SK-N-SH (cell line): Measurements from ENCODE around the gene EEA1. TPM values are rescaled to one million over a fixed set of nuclear protein-coding genes. Genes with fewer than 3 reads are reported as not detected.

Experiments used
- CTCF ChIA-PET: fragments of 300-600, 350-600 bp; formaldehyde crosslinking; extraction: SDS; loops from one replicate; lab custom pipeline; 2021; lab: Yijun Ruan, JAX
- POLR2A ChIA-PET: fragments of 350-600 bp; sonication (Branson Sonifier 250); formaldehyde crosslinking; extraction: SDS; loops from one replicate; lab custom pipeline; 2020; ENCODE audit warnings: antibody characterized with exemption, inconsistent platforms; lab: Yijun Ruan, JAX
- DNase-seq: peaks from one replicate; pipeline ENCODE4 v3.0.0; 2012
- H2AFZ ChIP-seq: fragments of 200-600 bp; sonication (generic); 2 replicates; pipeline ENCODE4 v1.8.1; 2016; ENCODE audit warnings: antibody characterized with exemption, mild to moderate bottlenecking, low read depth
- H3F3A ChIP-seq: fragments of 200-600 bp; sonication (generic); replicated peaks from 2 replicates; pipeline ENCODE3; 2016; ENCODE audit warnings: antibody characterized with exemption, mild to moderate bottlenecking; ENCODE audit not compliant: insufficient read depth
- H3K27ac ChIP-seq, 2 experiments: fragments of 200-500 bp in 1 of 2; fragments of 200-600 bp in 1 of 2; sonication (Bioruptor generic) in 1 of 2; sonication (generic), shearing (Covaris generic) in 1 of 2; 2 replicates each; pipeline versions ENCODE4 v1.5.1 to v1.6.1; 2014 to 2016; ENCODE audit warnings: low read depth in 2 of 2, inconsistent platforms in 1 of 2, low read length in 1 of 2, mild to moderate bottlenecking in 1 of 2, mixed read lengths in 1 of 2
- H3K27me3 ChIP-seq: fragments of 200-600 bp; sonication (generic), shearing (Covaris generic); 2 replicates; pipeline ENCODE4 v1.6.1; 2016; ENCODE audit warnings: mixed run types; ENCODE audit not compliant: insufficient read depth
- H3K36me3 ChIP-seq, 2 experiments: fragments of 200-500 bp in 1 of 2; fragments of 200-600 bp in 1 of 2; sonication (Bioruptor generic) in 1 of 2; sonication (generic) in 1 of 2; replicated peaks in 1 of 2; 2 replicates each; pipeline versions ENCODE3 to v1.5.1; 2014 to 2016; ENCODE audit warnings: low read length in 1 of 2, mild to moderate bottlenecking in 1 of 2; ENCODE audit not compliant: insufficient read depth in 2 of 2, control insufficient read depth in 1 of 2
- H3K4me1 ChIP-seq, 2 experiments: fragments of 200-500 bp in 1 of 2; fragments of 200-600 bp in 1 of 2; sonication (Bioruptor generic) in 1 of 2; sonication (generic), shearing (Covaris generic) in 1 of 2; 2 replicates each; pipeline versions ENCODE4 v1.5.1 to v1.6.1; 2014 to 2016; ENCODE audit warnings: low read depth in 1 of 2, low read length in 1 of 2, mixed run types in 1 of 2; ENCODE audit not compliant: insufficient read depth in 2 of 2, control insufficient read depth in 1 of 2
- H3K4me2 ChIP-seq: fragments of 200-600 bp; sonication (generic), shearing (Covaris generic); 2 replicates; pipeline ENCODE4 v1.6.1; 2017; ENCODE audit warnings: mixed run types
- H3K4me3 ChIP-seq, 2 experiments: fragments of 200-500 bp in 1 of 2; fragments of 200-600 bp in 1 of 2; sonication (Bioruptor generic) in 1 of 2; sonication (generic), shearing (Covaris generic) in 1 of 2; 2 replicates each; pipeline versions ENCODE4 v1.5.1 to v1.8.1; 2014 to 2016; ENCODE audit warnings: low read depth in 2 of 2, inconsistent platforms in 1 of 2, low read length in 1 of 2, mild to moderate bottlenecking in 1 of 2, mixed read lengths in 1 of 2, moderate library complexity in 1 of 2
- H3K79me2 ChIP-seq: fragments of 200-600 bp; sonication (generic); 2 replicates; pipeline ENCODE4 v1.8.1; 2017; ENCODE audit warnings: mild to moderate bottlenecking; ENCODE audit not compliant: insufficient read depth
- H3K9ac ChIP-seq: fragments of 200-600 bp; sonication (generic); 2 replicates; pipeline ENCODE4 v1.6.1; 2017; ENCODE audit warnings: mixed run types
- H3K9me2 ChIP-seq: fragments of 200-600 bp; sonication (generic); 2 replicates; pipeline ENCODE4 v1.6.1; 2017; ENCODE audit warnings: mixed run types
- H3K9me3 ChIP-seq: fragments of 200-600 bp; sonication (generic); 2 replicates; pipeline ENCODE4 v1.6.1; 2017; ENCODE audit warnings: mixed run types, mild to moderate bottlenecking, moderate library complexity
- H4K20me1 ChIP-seq: fragments of 200-600 bp; sonication (generic); 2 replicates; pipeline ENCODE4 v1.6.1; 2017; ENCODE audit warnings: mild to moderate bottlenecking, mixed run types; ENCODE audit not compliant: insufficient read depth
- FOSL2 ChIP-seq: IDR thresholded peaks from 2 replicates; pipeline ENCODE4 v1.4.0; 2012; ENCODE audit warnings: low read depth, mild to moderate bottlenecking, moderate library complexity, borderline replicate concordance
- POLR2AphosphoS5 ChIP-seq: IDR thresholded peaks from 2 replicates; pipeline ENCODE4 v1.6.1; 2012; ENCODE audit warnings: low read depth, low read length
- RAD21 ChIP-seq: IDR thresholded peaks from 2 replicates; pipeline ENCODE4 v1.6.1; 2012; ENCODE audit warnings: mild to moderate bottlenecking, low read length
- RCOR1 ChIP-seq: fragments of 150-350 bp; IDR thresholded peaks from 2 replicates; pipeline ENCODE4 v1.6.1; 2017; ENCODE audit warnings: antibody characterized with exemption, low read length
- RFX5 ChIP-seq: IDR thresholded peaks from 2 replicates; pipeline ENCODE4 v1.6.1; 2012; ENCODE audit warnings: mild to moderate bottlenecking, improper control_type of control experiment, low read length
- RXRA ChIP-seq: IDR thresholded peaks from 2 replicates; pipeline ENCODE4 v1.4.0; 2012; ENCODE audit warnings: low read depth, mild to moderate bottlenecking, borderline replicate concordance
- SIN3A ChIP-seq: IDR thresholded peaks from 2 replicates; pipeline ENCODE4 v1.6.1; 2012; ENCODE audit warnings: low read depth, mild to moderate bottlenecking, low read length, moderate library complexity, borderline replicate concordance
- TCF12 ChIP-seq: IDR thresholded peaks from 2 replicates; pipeline ENCODE4 v1.4.0; 2012
- TEAD4 ChIP-seq: IDR thresholded peaks from 2 replicates; pipeline ENCODE4 v1.4.0; 2012; ENCODE audit warnings: mild to moderate bottlenecking, borderline replicate concordance; ENCODE audit not compliant: insufficient read depth
- WGBS: methylation state at CpG from one replicate; pipeline ENCODE4 v1.1.6; 2017; ENCODE audit warnings: low lambda C conversion rate; 5-methylcytosine and 5-hydroxymethylcytosine counted together
- polyA plus RNA-seq, 3 experiments: library from polyadenylated mRNA; depleted of rRNA; stranded (reverse); fragments of >200 nt; gene quantifications; 2 replicates each; pipeline ENCODE4 v1.2.3, GENCODE V29; 2012
- TF ChIP-seq, protein P1 (sequence below): IDR thresholded peaks from 2 replicates; pipeline ENCODE4 v1.4.0; 2012; ENCODE audit warnings: low read depth
- TF ChIP-seq, protein P2 (sequence below): IDR thresholded peaks from 2 replicates; pipeline ENCODE4; 2012
- TF ChIP-seq, protein P3 (sequence below): IDR thresholded peaks from 2 replicates; pipeline ENCODE4 v1.4.0; 2012; ENCODE audit warnings: low read depth, borderline replicate concordance
- TF ChIP-seq, protein P4 (sequence below): fragments of 200-600 bp; sonication (generic); IDR thresholded peaks from 2 replicates; pipeline ENCODE4 v1.6.1; 2017; ENCODE audit warnings: antibody characterized with exemption, mild to moderate bottlenecking, moderate library complexity
- TF ChIP-seq, protein P5 (sequence below): IDR thresholded peaks from 2 replicates; pipeline ENCODE4 v1.6.1; 2012; ENCODE audit warnings: mild to moderate bottlenecking, low read depth, low read length, moderate library complexity

The EEA1 gene
- polyA plus RNA-seq, 1 of the 3 experiments (the other 2 are of a cell fraction): 1.5 TPM

DNA sequence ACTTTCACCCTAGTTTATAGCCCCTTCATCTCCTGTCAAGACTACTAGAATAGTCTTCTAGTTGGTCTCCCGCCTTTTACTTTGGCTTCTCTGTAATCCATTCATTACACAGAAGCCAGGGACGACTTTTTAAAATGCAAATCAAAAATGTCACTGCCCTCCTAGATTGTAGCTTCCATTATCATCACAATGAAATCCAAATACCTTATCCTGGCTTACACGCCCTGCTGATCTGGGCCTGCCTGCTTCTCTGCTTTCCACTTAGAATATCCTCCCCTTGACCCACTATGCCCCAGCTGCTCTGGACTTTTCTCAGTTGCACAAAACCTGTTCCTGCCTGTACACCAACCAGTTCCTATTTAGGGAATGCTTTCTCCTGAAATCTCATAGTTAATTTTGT lies 4.5 kb upstream of the EEA1 start:
- Histone ChIP-seq H3K79me2 (no peaks in the 10 kb centered on the region), H4K20me1 (no peaks in the 10 kb centered on the region), H3K9ac (no peak overlapping the region)
- TF ChIP-seq RCOR1 (no peak), SIN3A (no peak), RFX5 (no peak), RXRA (no peak), POLR2AphosphoS5 (no peak), FOSL2 (no peak), TEAD4 (no peak), RAD21 (no peak), TCF12 (no peak)
- TF ChIP-seq, protein P1, sequence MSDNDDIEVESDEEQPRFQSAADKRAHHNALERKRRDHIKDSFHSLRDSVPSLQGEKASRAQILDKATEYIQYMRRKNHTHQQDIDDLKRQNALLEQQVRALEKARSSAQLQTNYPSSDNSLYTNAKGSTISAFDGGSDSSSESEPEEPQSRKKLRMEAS: no peak
- TF ChIP-seq, protein P2, sequence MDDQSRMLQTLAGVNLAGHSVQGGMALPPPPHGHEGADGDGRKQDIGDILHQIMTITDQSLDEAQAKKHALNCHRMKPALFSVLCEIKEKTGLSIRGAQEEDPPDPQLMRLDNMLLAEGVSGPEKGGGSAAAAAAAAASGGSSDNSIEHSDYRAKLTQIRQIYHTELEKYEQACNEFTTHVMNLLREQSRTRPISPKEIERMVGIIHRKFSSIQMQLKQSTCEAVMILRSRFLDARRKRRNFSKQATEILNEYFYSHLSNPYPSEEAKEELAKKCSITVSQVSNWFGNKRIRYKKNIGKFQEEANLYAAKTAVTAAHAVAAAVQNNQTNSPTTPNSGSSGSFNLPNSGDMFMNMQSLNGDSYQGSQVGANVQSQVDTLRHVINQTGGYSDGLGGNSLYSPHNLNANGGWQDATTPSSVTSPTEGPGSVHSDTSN: no peak
- TF ChIP-seq, protein P3, sequence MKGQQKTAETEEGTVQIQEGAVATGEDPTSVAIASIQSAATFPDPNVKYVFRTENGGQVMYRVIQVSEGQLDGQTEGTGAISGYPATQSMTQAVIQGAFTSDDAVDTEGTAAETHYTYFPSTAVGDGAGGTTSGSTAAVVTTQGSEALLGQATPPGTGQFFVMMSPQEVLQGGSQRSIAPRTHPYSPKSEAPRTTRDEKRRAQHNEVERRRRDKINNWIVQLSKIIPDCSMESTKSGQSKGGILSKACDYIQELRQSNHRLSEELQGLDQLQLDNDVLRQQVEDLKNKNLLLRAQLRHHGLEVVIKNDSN: no peak
- TF ChIP-seq, protein P4, sequence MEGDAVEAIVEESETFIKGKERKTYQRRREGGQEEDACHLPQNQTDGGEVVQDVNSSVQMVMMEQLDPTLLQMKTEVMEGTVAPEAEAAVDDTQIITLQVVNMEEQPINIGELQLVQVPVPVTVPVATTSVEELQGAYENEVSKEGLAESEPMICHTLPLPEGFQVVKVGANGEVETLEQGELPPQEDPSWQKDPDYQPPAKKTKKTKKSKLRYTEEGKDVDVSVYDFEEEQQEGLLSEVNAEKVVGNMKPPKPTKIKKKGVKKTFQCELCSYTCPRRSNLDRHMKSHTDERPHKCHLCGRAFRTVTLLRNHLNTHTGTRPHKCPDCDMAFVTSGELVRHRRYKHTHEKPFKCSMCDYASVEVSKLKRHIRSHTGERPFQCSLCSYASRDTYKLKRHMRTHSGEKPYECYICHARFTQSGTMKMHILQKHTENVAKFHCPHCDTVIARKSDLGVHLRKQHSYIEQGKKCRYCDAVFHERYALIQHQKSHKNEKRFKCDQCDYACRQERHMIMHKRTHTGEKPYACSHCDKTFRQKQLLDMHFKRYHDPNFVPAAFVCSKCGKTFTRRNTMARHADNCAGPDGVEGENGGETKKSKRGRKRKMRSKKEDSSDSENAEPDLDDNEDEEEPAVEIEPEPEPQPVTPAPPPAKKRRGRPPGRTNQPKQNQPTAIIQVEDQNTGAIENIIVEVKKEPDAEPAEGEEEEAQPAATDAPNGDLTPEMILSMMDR: no peak
- TF ChIP-seq, protein P5, sequence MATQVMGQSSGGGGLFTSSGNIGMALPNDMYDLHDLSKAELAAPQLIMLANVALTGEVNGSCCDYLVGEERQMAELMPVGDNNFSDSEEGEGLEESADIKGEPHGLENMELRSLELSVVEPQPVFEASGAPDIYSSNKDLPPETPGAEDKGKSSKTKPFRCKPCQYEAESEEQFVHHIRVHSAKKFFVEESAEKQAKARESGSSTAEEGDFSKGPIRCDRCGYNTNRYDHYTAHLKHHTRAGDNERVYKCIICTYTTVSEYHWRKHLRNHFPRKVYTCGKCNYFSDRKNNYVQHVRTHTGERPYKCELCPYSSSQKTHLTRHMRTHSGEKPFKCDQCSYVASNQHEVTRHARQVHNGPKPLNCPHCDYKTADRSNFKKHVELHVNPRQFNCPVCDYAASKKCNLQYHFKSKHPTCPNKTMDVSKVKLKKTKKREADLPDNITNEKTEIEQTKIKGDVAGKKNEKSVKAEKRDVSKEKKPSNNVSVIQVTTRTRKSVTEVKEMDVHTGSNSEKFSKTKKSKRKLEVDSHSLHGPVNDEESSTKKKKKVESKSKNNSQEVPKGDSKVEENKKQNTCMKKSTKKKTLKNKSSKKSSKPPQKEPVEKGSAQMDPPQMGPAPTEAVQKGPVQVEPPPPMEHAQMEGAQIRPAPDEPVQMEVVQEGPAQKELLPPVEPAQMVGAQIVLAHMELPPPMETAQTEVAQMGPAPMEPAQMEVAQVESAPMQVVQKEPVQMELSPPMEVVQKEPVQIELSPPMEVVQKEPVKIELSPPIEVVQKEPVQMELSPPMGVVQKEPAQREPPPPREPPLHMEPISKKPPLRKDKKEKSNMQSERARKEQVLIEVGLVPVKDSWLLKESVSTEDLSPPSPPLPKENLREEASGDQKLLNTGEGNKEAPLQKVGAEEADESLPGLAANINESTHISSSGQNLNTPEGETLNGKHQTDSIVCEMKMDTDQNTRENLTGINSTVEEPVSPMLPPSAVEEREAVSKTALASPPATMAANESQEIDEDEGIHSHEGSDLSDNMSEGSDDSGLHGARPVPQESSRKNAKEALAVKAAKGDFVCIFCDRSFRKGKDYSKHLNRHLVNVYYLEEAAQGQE: no peak
- TF ChIP-seq, all 33 proteins: peak for 0
- Histone ChIP-seq H2AFZ (no peak overlapping the region), H3K9me2 (no peaks in the 10 kb centered on the region), H3K9me3 (no peaks in the 10 kb centered on the region), H3K4me2 (no peak overlapping the region), H3F3A (peaks cover 7% of the 10 kb centered on the region), H3K27ac (no peak overlapping the region), H3K36me3 (no peaks in the 10 kb centered on the region), H3K4me1 (peaks cover 4% of the 10 kb centered on the region in 2 experiments; a peak in 1 of 4 replicates), H3K27me3 (no peaks in the 10 kb centered on the region), H3K4me3 (no peak overlapping the region)
- ChIA-PET POLR2A (no interaction called here), CTCF (no interaction called here)
- 81% methylated on average over 3 of the region's 3 CpGs for WGBS
- no peak for DNase-seq
